GM21619 (cell line): ENCODE measurements around the gene ANXA8L1.
"Not testable (repeated sequence)": the region's sequence is repeated elsewhere in the genome, so short reads cannot be mapped to it uniquely, and the experiment has no call there.

Experiments used
- ATAC-seq: cut with Tn5 transposase; IDR thresholded peaks from one replicate; pipeline ENCODE4 v1.9.1; 2021; ENCODE audit not compliant: unreplicated experiment

Gene ANXA8L1, protein sequence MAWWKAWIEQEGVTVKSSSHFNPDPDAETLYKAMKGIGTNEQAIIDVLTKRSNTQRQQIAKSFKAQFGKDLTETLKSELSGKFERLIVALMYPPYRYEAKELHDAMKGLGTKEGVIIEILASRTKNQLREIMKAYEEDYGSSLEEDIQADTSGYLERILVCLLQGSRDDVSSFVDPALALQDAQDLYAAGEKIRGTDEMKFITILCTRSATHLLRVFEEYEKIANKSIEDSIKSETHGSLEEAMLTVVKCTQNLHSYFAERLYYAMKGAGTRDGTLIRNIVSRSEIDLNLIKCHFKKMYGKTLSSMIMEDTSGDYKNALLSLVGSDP

DNA sequence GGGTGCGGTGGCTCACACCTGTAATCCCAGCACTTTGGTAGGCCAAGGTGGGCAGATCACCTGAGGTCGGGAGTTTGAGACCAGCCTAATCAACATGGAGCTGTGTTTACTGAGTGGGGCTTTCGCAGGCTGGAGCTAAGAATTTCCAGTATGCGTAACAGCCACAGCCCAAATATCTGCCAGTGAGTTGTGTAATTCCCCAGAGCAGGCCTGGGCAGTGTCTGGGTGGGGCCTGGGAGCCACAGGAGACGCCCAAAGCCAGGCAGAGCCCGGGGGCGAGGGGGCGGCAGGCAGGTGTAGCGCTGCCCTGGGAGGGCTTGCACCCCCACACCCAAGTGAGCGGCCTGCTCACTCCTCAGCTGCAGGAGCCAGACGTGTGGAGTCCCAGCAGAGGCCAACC is at the start of gene ANXA8L1:
TSS of gene ANXA8L1 (plus strand) at position 371 of the 400 bp plus-strand sequence. CDS start 76 bp downstream, outside the sequence.
- ATAC-seq, result not testable (repeated sequence)

DNA sequence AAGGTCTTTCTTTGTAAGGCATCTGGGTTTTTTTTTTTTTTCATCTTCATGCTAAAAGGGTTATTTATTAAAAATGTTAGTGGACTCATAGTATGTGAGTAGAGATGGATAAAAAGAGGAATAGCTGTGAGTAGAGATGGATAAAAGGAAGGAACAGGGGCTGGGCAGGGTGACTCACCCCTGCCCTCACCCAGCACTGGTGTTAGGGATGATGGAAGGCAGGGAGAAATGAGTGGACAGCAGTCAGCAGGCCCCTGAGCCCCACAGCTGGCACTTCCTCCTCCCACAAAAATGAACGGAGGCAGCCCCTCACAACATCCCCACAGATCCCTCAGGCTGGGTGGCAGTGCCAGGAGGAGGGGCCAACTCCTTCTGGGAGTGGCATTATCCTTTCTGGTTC is 49.5 kb upstream of the ANXA8L1 start:
- no peak for ATAC-seq

DNA sequence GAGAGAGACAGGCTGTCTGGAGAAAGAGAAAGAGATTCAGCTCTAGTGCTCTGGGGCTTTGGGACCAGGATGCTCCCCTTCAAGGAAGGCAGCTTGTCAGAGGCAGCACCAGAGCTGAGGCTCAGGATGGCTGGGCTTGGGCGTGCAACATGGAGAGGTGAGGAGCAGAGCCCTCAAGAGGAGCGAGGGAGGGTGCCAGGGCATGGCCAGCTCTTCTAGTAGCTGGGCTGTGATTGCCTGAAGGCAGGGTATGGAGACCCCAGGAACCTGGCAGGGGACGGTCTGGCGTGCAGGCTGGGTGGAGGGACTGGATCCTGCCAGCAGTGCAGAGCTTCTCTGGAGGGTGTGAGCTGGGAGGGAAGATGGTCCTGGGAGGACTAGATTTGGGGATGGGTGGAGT is 48.6 kb upstream of the ANXA8L1 start:
- no peak for ATAC-seq

DNA sequence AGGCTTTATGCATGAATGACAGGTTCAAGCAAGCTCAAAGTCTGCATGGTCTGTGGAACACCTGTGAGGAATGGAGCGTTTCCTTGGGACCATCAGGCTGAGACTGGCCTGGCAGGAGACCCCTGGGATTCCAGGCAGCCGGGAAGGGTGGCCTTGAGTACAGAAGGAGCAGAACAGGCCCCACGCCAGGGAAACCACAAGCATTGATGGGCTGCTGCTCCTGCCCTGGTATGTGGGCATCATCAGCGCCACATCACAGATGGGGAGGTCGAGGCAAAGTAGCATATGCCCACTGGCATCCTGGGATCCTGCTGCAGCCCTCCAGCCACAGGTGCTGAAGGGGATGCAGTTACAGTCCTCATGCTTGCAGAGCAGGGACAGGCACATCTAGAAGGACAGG is 47.9 kb upstream of the ANXA8L1 start:
- ATAC-seq, result no peak

DNA sequence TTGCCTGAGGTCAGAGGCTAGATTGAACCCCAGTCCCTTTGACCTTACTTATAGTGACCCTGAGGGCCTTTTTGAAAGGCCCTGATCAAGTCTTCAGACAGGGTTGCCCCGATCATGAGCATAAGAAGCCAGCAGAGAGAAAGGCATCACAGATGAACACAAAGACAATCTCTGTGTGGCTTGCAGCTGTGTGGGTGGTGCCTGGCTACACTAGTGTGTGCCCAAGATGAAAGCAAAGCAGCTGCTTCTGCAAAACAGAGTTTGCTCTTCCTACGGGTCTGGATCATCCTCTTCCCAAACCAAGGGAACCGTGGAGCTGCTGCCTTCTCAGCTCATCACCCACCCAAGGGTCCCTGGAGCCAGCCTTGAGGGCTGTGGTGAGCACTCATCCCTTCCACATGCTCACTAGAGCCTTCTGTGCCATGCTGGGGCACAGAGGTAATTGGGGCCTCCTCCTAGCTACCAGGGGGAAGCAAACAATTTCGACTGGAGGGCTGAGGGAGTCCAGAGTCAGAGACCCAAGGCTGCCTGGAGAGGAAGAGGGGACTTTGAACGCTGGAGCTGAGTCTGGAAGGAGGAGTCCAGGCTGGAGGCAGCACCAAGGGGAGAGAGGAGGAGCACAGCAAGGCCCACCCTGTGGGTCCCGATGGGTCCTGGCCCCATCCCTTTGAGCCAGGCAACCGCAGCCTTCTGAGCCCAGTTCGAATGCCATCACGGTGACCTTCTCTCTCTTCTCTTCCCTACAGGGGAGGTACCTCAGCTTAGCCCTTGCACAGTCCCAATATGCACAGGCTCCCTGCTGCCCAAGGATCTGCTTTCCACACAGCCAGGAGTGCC is 46.5 kb upstream of the ANXA8L1 start:
- ATAC-seq, result no peak

DNA sequence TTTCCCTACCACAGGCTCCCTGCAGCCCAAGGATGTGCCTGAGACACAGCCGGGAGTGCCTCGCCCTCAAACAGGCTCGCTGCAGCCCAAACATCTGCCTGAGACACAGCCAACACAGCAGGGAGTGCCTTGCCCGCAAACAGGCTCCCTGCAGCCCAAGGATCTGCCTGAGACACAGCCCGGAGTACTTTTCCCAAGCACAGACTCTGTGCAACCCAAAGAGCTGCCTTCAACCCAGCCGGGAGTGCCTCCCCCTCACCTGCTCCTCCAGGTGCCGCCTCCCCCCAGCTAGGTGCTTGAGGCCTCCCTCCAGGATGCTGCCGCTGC is 45.9 kb upstream of the ANXA8L1 start:
- no peak for ATAC-seq

DNA sequence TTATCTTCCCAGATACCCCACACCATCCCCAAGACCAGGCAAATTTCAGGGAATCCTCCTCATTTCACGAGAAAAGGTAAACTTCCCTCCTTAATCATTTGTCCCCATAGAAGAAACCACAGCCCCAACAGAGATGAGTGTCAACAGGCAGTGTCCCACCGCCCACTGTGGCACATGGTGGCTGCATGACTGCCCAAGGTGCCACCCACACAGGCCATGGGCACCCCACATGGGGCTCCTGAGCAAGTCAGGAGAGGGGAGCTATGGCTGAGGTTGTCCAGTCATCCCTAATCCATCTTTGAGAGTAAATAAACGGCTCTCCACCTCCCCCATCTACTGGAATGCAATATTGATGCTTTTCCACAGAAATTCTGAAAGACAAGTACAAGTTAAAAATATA is 44.7 kb upstream of the ANXA8L1 start:
- ATAC-seq, result no peak

DNA sequence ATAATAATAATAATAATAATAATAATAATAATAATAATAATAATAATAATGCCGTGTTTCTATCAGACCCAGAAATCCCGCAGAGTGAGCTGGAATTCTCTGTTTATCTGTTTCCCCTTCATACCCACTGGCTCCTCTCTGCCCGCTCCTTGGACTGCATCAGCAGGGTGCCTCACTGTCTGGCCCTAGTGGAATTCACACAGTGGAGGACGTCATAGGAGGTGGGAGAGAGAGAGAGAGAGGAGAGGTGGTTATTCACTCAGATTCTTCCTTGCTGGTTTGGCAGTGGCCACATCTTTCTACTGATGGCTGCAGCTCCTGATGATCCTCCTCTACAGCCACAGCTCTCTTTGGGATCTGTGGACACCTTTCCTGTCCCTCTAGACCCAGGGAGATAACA is 10.1 kb upstream of the ANXA8L1 start:
- ATAC-seq, result not testable (repeated sequence)

DNA sequence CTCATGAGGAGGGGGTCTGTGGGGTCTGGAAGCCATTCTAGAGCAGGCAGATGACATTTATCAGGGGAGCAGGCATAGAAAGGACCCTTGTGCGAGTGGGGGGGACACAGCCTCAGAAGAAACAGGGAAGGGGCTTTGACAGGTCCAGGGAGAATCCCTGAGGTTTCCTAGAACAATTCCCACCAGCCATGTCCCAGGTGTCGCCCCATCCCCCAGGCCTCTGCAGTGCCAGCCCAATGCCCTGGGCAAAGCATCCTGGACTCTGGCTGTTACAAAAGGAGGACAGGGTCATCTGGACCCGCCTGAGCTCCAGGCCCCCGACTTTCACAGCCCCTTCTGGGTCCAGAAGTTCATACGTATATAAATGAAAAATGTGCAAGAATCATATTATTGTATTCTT is 8.4 kb upstream of the ANXA8L1 start:
- not testable (repeated sequence) for ATAC-seq

DNA sequence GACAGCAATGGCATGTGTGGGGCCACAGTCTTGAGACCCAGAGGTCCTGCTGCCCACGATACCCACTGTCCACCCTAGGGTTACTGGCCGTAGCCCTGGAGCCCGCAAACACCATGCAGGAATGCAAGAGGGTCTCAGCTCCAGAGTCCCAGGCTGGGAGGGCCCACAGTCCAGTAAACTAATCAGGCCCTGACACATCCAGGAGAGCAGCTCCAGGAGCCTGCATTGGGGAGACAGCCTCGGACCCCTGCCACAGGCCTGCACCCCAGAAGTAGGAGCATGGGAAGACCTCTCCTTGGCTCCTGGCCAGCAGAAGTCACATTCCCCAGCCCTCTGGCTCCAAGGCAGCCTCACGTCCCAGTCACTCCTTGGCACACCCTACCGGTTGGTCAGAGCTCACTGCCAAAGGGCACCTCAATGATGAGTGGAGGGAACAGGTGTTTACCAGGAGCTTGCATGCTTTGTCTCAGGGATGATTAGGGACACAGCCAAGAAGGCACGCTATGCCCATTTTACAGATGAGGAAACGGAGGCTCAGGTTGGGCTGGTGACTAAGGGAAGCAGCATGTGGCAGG is 7.8 kb upstream of the ANXA8L1 start:
- ATAC-seq, result not testable (repeated sequence)

DNA sequence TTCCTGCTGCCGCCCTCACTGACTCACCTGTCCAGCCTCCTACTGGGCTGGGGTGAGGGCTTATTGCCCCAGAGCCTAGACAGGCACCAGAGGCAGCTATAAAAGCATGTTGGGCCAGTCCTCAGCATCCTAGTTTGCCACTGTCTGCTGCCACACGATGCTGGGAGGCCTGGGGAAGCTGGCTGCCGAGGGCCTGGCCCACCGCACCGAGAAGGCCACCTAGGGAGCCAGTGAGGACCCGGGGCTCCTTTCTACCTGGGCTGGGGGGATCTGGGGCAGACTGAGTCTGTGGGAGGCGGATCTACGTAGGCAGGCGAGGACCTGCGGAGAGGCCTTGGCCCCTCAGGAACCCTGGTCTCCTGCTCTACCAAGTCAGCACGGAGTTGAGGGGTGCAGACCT is 6.6 kb upstream of the ANXA8L1 start:
- ATAC-seq, result not testable (repeated sequence)

DNA sequence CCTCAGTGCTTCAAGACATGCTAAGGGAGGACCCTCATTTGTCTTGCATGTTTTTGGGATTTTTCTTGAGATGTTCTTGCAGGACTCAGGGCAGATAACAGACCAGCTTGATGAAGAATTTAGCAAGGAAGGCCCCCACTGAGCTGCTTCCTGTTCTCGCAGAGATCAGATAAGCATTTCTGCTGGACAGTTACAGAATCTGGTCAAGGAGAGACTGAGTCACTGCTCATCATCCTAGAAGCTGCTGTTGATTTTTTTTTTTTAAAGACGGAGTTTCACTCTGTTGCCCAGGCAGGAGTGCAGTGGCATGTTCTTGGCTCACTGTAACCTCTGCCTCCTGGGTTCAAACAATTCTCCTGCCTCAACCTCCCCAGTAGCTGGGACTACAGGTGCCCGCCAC is 1.2 kb upstream of the ANXA8L1 start:
- ATAC-seq, result not testable (repeated sequence)

DNA sequence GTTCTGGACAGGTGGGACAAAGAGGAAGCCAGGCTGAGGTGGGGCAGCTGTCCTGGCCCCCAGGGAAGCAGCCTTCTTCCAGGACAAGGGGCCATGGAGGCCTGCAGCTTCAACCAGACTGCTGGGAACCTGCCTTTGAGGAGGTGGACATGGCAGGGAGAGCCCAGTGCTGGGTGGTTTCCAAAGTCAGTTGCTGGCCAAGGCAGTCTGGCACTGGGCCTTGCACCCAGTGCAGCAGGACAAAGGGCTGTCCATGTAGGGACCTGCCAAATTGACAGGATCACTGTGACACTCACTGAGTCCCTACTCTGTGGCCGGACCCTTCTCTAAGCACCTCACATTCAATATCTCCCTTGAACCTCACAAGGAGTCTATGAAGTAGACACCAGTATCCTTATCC is 1.4 kb downstream of the ANXA8L1 start:
- not testable (repeated sequence) for ATAC-seq

DNA sequence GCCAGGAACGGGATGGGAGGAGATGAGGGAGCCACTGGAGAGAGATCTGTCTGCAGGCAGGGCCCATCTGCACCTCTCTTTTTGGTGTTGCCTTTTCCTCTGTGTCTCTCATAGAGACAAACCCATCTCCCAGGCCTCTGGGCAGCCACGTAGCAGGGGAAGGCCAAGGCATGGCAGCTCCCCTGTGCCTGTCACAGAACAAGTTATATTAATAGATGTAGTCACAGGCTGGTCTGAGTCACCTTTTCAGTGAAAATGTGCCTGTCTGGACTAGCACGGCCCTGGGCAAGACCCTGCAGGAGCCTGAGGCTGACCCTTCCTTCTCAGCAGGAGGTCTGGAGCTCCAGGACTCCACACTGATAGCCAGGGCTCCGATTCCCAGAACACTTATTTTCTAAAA is 2.1 kb downstream of the ANXA8L1 start:
- ATAC-seq, result not testable (repeated sequence)

DNA sequence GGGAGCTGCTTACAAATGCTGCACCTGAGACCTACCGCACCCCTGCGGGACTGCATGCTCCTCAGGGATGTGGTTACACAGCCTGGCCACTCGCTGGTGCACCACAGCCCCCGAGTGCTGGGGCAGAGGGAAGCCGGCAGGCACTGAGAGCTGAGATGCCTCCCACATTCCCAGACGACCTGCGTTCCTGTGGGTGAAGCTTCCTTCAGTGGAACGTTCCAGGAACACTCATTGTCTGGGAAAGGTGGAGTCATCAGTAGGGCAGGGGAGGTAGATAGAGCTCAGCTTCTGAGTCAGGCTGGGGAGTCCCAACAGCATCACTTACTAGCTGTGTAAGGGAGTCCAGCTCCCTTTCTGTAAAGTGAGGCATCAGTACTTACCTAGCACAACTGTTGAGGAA is 2.5 kb downstream of the ANXA8L1 start:
- not testable (repeated sequence) for ATAC-seq

DNA sequence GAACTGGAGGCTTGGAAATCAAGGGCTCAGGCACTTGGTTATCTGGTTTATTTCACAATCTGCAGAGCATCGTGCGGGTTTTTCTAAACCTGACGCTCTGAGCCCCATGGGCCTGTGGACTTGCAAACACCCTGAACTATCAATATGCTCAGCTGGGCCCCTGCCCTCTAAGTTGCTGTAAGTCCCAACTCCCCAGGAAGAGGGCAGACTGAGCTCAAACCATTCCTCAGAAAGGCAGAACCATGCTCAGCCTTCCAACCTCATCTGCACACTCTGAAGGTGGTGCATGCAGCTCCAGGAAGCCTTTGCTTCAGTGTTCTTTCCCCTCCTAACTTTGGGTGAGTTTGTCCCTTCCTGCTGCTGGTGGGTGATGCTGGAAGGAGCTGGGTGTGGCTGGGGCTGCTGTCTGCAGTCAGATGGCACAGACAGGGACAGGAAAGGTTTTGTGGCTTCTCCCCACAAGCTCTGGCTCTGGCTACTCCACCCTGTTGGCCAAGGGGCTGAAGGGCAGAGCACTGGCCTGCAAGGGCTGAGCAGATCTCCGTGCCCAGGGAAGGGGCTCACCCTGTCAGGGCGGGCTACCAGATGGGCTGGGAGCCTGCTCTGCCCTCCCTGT is 3.8 kb downstream of the ANXA8L1 start:
- ATAC-seq, result not testable (repeated sequence)

DNA sequence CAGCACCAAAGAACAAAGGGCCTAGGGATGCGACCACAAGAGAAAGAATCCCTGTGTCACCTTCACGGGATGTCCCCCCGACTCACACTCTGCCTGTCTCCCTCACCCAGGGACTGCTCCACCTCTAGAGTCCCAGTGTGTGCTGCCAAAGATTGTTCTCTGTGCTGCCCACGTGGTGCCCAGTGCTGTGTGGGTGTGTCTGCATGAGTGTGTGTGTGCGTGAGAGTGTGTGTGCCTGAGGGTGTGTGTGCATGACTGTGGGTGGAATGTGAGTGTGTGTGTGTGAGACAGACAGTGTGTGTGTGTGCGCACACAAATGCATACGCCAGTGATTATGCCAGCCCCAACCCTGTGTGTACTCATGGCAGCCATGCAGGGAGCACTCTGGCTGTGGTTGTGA is 10.3 kb downstream of the ANXA8L1 start:
- not testable (repeated sequence) for ATAC-seq

DNA sequence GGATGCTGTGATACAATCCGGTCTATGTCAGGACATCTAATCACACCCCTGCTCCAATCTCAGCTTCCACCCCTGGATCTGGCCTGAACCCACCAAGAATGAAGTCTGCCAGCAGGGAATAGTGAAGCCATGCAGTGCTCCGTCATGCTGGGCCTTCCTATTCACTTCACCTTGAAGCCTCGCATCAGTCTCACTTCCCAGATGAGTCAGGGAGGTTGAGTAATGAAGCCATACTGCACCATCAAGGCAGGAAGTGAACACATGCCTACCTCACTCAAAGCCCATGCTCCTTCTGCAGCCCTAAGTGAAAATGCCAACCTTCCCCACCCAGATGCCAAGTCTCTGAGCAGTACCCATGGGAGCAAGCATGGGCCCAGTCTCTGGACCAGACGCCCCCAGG is 11.1 kb downstream of the ANXA8L1 start:
- ATAC-seq, result peak; percentile 78

DNA sequence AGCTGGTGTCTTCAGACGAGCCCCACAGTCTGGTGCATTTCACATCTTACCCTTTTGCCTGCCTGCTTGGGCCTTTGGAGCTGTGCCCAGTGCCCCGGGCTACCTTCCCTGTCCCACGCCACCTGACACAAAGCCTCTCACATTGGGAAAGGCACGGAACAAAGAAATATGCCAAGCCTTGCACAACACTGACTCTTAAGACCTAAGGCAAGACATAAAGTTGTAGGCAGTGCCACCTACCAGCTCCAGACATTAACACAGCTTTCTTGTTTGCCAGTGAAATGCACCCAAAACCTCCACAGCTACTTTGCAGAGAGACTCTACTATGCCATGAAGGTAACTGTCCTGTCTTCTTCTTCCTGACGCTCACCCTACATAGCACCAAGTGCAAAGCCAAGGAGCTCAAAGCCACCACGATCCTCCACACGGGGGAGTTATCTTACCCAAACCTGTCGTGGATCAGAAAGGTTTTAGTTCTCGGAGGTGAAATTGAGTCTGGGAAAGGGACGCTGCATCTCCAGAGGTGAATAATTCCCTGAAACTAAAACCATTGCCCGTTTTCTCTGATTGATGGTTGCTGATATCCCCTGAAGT is 11.8 kb downstream of the ANXA8L1 start:
- not testable (repeated sequence) for ATAC-seq

DNA sequence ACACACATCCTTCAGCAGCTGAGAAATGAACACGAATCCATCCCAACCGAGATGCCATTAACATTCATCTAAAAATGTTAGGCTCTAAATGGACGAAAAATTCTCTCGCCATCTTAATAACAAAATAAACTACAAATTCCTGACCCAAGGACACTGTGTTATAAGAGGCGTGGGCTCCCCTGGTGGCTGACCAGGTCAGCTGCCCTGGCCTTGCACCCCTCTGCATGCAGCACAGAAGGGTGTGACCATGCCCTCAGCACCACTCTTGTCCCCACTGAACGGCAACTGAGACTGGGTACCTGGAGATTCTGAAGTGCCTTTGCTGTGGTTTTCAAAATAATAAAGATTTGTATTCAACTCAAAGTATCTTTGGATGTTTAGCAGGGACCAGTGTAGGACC is 15.8 kb downstream of the ANXA8L1 start:
- not testable (repeated sequence) for ATAC-seq
